ENCODE results near the gene ZNF414.
"Not testable (repeated sequence)": the region's sequence is repeated elsewhere in the genome, so short reads cannot be mapped to it uniquely, and the experiment has no call there.

Gene ZNF414

GRCh38 chr19:8515317-8515716 lies 1.4 kb upstream of the ZNF414 start:
- Histone ChIP-seq H2BK5ac (ENCODE audit: low read length) (no peak overlapping the region), H3K9ac (ENCODE audit: low read length) (no peak overlapping the region), H3K56ac (ENCODE audit: low read length) (no peak overlapping the region), H3K23ac (ENCODE audit: low read length) (no peak overlapping the region), H3K4ac (ENCODE audit: low read depth, low read length) (no peak overlapping the region), H2BK120ac (ENCODE audit: low read depth, low read length) (no peak overlapping the region), H4K8ac (ENCODE audit: low read depth, low read length) (no peak overlapping the region), H3K27me3 (ENCODE audit: insufficient read depth, low read length, poor library complexity) (no peaks in the 10 kb centered on the region), H4K5ac (ENCODE audit: low read length) (no peak overlapping the region), H2BK15ac (replicated peaks; ENCODE audit: low read depth) (no peak overlapping the region), H3K27ac (ENCODE audit: low read depth, low read length) (no peak overlapping the region), H3K18ac (ENCODE audit: low read length) (no peak overlapping the region), H3K79me1 (ENCODE audit: low read length) (peaks cover 3% of the 10 kb centered on the region), H3K4me1 (ENCODE audit: control insufficient read depth, low read depth, low read length) (peaks cover 4% of the 10 kb centered on the region), H3K36me3 (ENCODE audit: control insufficient read depth, insufficient read depth, low read length) (no peaks in the 10 kb centered on the region), H3K79me2 (ENCODE audit: control insufficient read depth, insufficient read depth, low read length) (no peaks in the 10 kb centered on the region), H2AK5ac (ENCODE audit: low read length) (no peak overlapping the region), H3K4me2 (ENCODE audit: low read length) (no peak overlapping the region), H3K4me3 (ENCODE audit: low read length) (no peak overlapping the region)
- DNase-seq = no peak
- WGBS (ENCODE audit: extremely low coverage, insufficient coverage, low lambda C conversion rate) = no CpG with 5 or more reads among the region's 11 CpGs

GRCh38 chr19:8514505-8515009 lies 590 bp upstream of the ZNF414 start:
- H4K5ac ChIP-seq (ENCODE audit: low read length); H2BK15ac ChIP-seq (replicated peaks; ENCODE audit: low read depth); DNase-seq; H3K79me2 ChIP-seq (ENCODE audit: control insufficient read depth, insufficient read depth, low read length); H2BK5ac ChIP-seq (ENCODE audit: low read length); H3K4me1 ChIP-seq (ENCODE audit: control insufficient read depth, low read depth, low read length); H3K79me1 ChIP-seq (ENCODE audit: low read length); H3K4me2 ChIP-seq (ENCODE audit: low read length); H3K27ac ChIP-seq (ENCODE audit: low read depth, low read length); H2BK120ac ChIP-seq (ENCODE audit: low read depth, low read length); H4K8ac ChIP-seq (ENCODE audit: low read depth, low read length); H2AK5ac ChIP-seq (ENCODE audit: low read length); H3K4ac ChIP-seq (ENCODE audit: low read depth, low read length); H3K27me3 ChIP-seq (ENCODE audit: insufficient read depth, low read length, poor library complexity); H3K4me3 ChIP-seq (ENCODE audit: low read length); H3K36me3 ChIP-seq (ENCODE audit: control insufficient read depth, insufficient read depth, low read length); H3K18ac ChIP-seq (ENCODE audit: low read length); H3K23ac ChIP-seq (ENCODE audit: low read length): not testable (repeated sequence)
- Histone ChIP-seq H3K9ac (ENCODE audit: low read length) (peak overlapping the region; percentile 81), H3K56ac (ENCODE audit: low read length) (peak overlapping the region; percentile 96)
- WGBS (ENCODE audit: extremely low coverage, insufficient coverage, low lambda C conversion rate) = no CpG with 5 or more reads among the region's 21 CpGs

GRCh38 chr19:8513036-8513686 lies 806 bp downstream of the ZNF414 start:
- Histone ChIP-seq H3K18ac (ENCODE audit: low read length) (no peak overlapping the region), H3K27me3 (ENCODE audit: insufficient read depth, low read length, poor library complexity) (no peaks in the 10 kb centered on the region), H3K23ac (ENCODE audit: low read length) (peak overlapping the region; percentile 91), H3K4me1 (ENCODE audit: control insufficient read depth, low read depth, low read length) (peaks cover 4% of the 10 kb centered on the region), H3K27ac (ENCODE audit: low read depth, low read length) (peak overlapping the region; percentile 97), H4K8ac (ENCODE audit: low read depth, low read length) (no peak overlapping the region), H3K4me3 (ENCODE audit: low read length) (no peak overlapping the region), H3K4me2 (ENCODE audit: low read length) (peak overlapping the region; percentile 35), H2AK5ac (ENCODE audit: low read length) (peak overlapping the region; percentile 90), H3K4ac (ENCODE audit: low read depth, low read length) (peak overlapping the region; percentile 42), H2BK15ac (replicated peaks; ENCODE audit: low read depth) (no peak overlapping the region), H3K56ac (ENCODE audit: low read length) (peak overlapping the region; percentile 94), H3K9ac (ENCODE audit: low read length) (peak overlapping the region; percentile 74), H3K36me3 (ENCODE audit: control insufficient read depth, insufficient read depth, low read length) (no peaks in the 10 kb centered on the region), H2BK120ac (ENCODE audit: low read depth, low read length) (no peak overlapping the region), H3K79me1 (ENCODE audit: low read length) (peaks cover 3% of the 10 kb centered on the region), H2BK5ac (ENCODE audit: low read length) (no peak overlapping the region), H4K5ac (ENCODE audit: low read length) (no peak overlapping the region), H3K79me2 (ENCODE audit: control insufficient read depth, insufficient read depth, low read length) (no peaks in the 10 kb centered on the region)
- no CpG with 5 or more reads among the region's 19 CpGs for WGBS (ENCODE audit: extremely low coverage, insufficient coverage, low lambda C conversion rate)
- DNase-seq = peak; percentile 40

- no peak overlapping the region for H3K27ac ChIP-seq (ENCODE audit: low read depth, low read length)
- no CpG with 5 or more reads among the region's 22 CpGs for WGBS (ENCODE audit: extremely low coverage, insufficient coverage, low lambda C conversion rate)
- no peak overlapping the region for H3K4ac ChIP-seq (ENCODE audit: low read depth, low read length)
- H3K27me3 ChIP-seq (ENCODE audit: insufficient read depth, low read length, poor library complexity) = no peaks in the 10 kb centered on the region
- H3K4me1 ChIP-seq (ENCODE audit: control insufficient read depth, low read depth, low read length) = peaks cover 4% of the 10 kb centered on the region
- H3K9ac ChIP-seq (ENCODE audit: low read length) = peak overlapping the region; percentile 74
- peaks cover 3% of the 10 kb centered on the region for H3K79me1 ChIP-seq (ENCODE audit: low read length)
- peak overlapping the region; percentile 94 for H3K56ac ChIP-seq (ENCODE audit: low read length)
- H3K36me3 ChIP-seq (ENCODE audit: control insufficient read depth, insufficient read depth, low read length) = no peaks in the 10 kb centered on the region
- no peaks in the 10 kb centered on the region for H3K79me2 ChIP-seq (ENCODE audit: control insufficient read depth, insufficient read depth, low read length)
- no peak overlapping the region for H4K8ac ChIP-seq (ENCODE audit: low read depth, low read length)
- peak overlapping the region; percentile 80 for H2AK5ac ChIP-seq (ENCODE audit: low read length)
- H2BK5ac ChIP-seq (ENCODE audit: low read length) = no peak overlapping the region
- H2BK15ac ChIP-seq (replicated peaks; ENCODE audit: low read depth) = no peak overlapping the region
- H2BK120ac ChIP-seq (ENCODE audit: low read depth, low read length) = no peak overlapping the region
- H3K18ac ChIP-seq (ENCODE audit: low read length) = no peak overlapping the region
- no peak overlapping the region for H3K4me2 ChIP-seq (ENCODE audit: low read length)
- DNase-seq = peak; percentile 75
- no peak overlapping the region for H3K23ac ChIP-seq (ENCODE audit: low read length)
- no peak overlapping the region for H4K5ac ChIP-seq (ENCODE audit: low read length)
- H3K4me3 ChIP-seq (ENCODE audit: low read length) = no peak overlapping the region
Measured at GRCh38 chr19:8512115-8512967, 1.6 kb downstream of the ZNF414 start.

GRCh38 chr19:8511573-8512101 lies 2.3 kb downstream of the ZNF414 start:
- peaks cover 3% of the 10 kb centered on the region for H3K79me1 ChIP-seq (ENCODE audit: low read length)
- no peak overlapping the region for H2BK5ac ChIP-seq (ENCODE audit: low read length)
- H3K9ac ChIP-seq (ENCODE audit: low read length) = no peak overlapping the region
- H3K4ac ChIP-seq (ENCODE audit: low read depth, low read length) = no peak overlapping the region
- H3K56ac ChIP-seq (ENCODE audit: low read length) = no peak overlapping the region
- WGBS (ENCODE audit: extremely low coverage, insufficient coverage, low lambda C conversion rate) = no CpG with 5 or more reads among the region's 45 CpGs
- DNase-seq = peak; percentile 25
- H3K36me3 ChIP-seq (ENCODE audit: control insufficient read depth, insufficient read depth, low read length) = no peaks in the 10 kb centered on the region
- no peak overlapping the region for H3K27ac ChIP-seq (ENCODE audit: low read depth, low read length)
- no peak overlapping the region for H2BK15ac ChIP-seq (replicated peaks; ENCODE audit: low read depth)
- no peak overlapping the region for H2BK120ac ChIP-seq (ENCODE audit: low read depth, low read length)
- no peaks in the 10 kb centered on the region for H3K27me3 ChIP-seq (ENCODE audit: insufficient read depth, low read length, poor library complexity)
- H3K23ac ChIP-seq (ENCODE audit: low read length) = no peak overlapping the region
- no peak overlapping the region for H3K4me3 ChIP-seq (ENCODE audit: low read length)
- no peak overlapping the region for H2AK5ac ChIP-seq (ENCODE audit: low read length)
- H4K8ac ChIP-seq (ENCODE audit: low read depth, low read length) = no peak overlapping the region
- no peak overlapping the region for H4K5ac ChIP-seq (ENCODE audit: low read length)
- H3K4me2 ChIP-seq (ENCODE audit: low read length) = no peak overlapping the region
- H3K4me1 ChIP-seq (ENCODE audit: control insufficient read depth, low read depth, low read length) = peaks cover 4% of the 10 kb centered on the region
- H3K18ac ChIP-seq (ENCODE audit: low read length) = no peak overlapping the region
- H3K79me2 ChIP-seq (ENCODE audit: control insufficient read depth, insufficient read depth, low read length) = no peaks in the 10 kb centered on the region
